Measurements from ENCODE around the gene SBK1.

GRCh38 chr16:28289048-28289447, 3.3 kb upstream of the SBK1 start:
- TF ChIP-seq ELK1 (IDR thresholded peaks at IDR 0.05; ENCODE audit: borderline replicate concordance, low read depth, low read length) (no peak), POLR2A (IDR thresholded peaks at IDR 0.05; ENCODE audit: low read depth, low read length) (no peak), CTCF (conservative IDR thresholded peaks at IDR 0.05; ENCODE audit: low read depth, low read length) (no peak), MXI1 (IDR thresholded peaks at IDR 0.05; ENCODE audit: borderline replicate concordance, low read depth, low read length) (no peak)

Data from IMR-90 (cell line).